ENCODE data around the gene GTPBP4.

The GTPBP4 gene

GRCh38 chr10:990808-991207, 2.6 kb downstream of the GTPBP4 start:
- ChIA-PET POLR2A (no interaction called here), CTCF (no interaction called here)
- DNase-seq (ENCODE audit: extremely low spot score), result no peak
- TF ChIP-seq TARDBP (IDR thresholded peaks at IDR 0.05) (no peak), HDGF (IDR thresholded peaks at IDR 0.05; ENCODE audit: borderline replicate concordance) (no peak)

GRCh38 chr10:992467-992866, 4.2 kb downstream of the GTPBP4 start:
- DNase-seq (ENCODE audit: extremely low spot score), result no peak
- ChIA-PET CTCF (no interaction called here), POLR2A (no interaction called here)
- TF ChIP-seq NFRKB (IDR thresholded peaks at IDR 0.05), result no peak
- no peak for TF ChIP-seq PKNOX1 (IDR thresholded peaks at IDR 0.05)
- no peak for TF ChIP-seq L3MBTL2 (conservative IDR thresholded peaks at IDR 0.05)
- TF ChIP-seq CTBP1 (IDR thresholded peaks at IDR 0.05; ENCODE audit: borderline replicate concordance), result no peak
- TF ChIP-seq ZNF384 (IDR thresholded peaks at IDR 0.05), result no peak
- no peak for TF ChIP-seq TARDBP (IDR thresholded peaks at IDR 0.05)
- no peak for TF ChIP-seq ARNT (IDR thresholded peaks at IDR 0.05)
- TF ChIP-seq SP1 (IDR thresholded peaks at IDR 0.05), result no peak
- no peak for TF ChIP-seq FOXK2 (IDR thresholded peaks at IDR 0.05)
- no peak for TF ChIP-seq FOXA1 (IDR thresholded peaks at IDR 0.05)
- TF ChIP-seq ELF4 (IDR thresholded peaks at IDR 0.05), result no peak
- no peak for TF ChIP-seq LEF1 (IDR thresholded peaks at IDR 0.05; ENCODE audit: borderline replicate concordance)
- no peak for TF ChIP-seq BHLHE40 (IDR thresholded peaks at IDR 0.05; ENCODE audit: borderline replicate concordance)

GRCh38 chr10:992871-993270, 4.6 kb downstream of the GTPBP4 start:
- CTCF ChIA-PET, result no interaction called here
- POLR2A ChIA-PET, result interaction anchor here (1.4 kb wide), 1 partner anchor 11 kb away, joined by 3 read pairs; no protein-coding TSS in a partner anchor
- TF ChIP-seq SP1 (IDR thresholded peaks at IDR 0.05), result no peak
- no peak for TF ChIP-seq L3MBTL2 (conservative IDR thresholded peaks at IDR 0.05)
- DNase-seq (ENCODE audit: extremely low spot score), result no peak

- ChIA-PET CTCF (no interaction called here), POLR2A (no interaction called here)
- no peak for TF ChIP-seq ZNF384 (IDR thresholded peaks at IDR 0.05)
- no peak for TF ChIP-seq HDGF (IDR thresholded peaks at IDR 0.05; ENCODE audit: borderline replicate concordance)
- TF ChIP-seq NFRKB (IDR thresholded peaks at IDR 0.05), result no peak
- no peak for TF ChIP-seq BHLHE40 (IDR thresholded peaks at IDR 0.05; ENCODE audit: borderline replicate concordance)
- no peak for TF ChIP-seq SUZ12 (IDR thresholded peaks at IDR 0.05)
- no peak for TF ChIP-seq CTBP1 (IDR thresholded peaks at IDR 0.05; ENCODE audit: borderline replicate concordance)
- no peak for TF ChIP-seq FOXA1 (IDR thresholded peaks at IDR 0.05)
- no peak for TF ChIP-seq LEF1 (IDR thresholded peaks at IDR 0.05; ENCODE audit: borderline replicate concordance)
- no peak for DNase-seq (ENCODE audit: extremely low spot score)
Observed at GRCh38 chr10:994836-995558, 6.8 kb downstream of the GTPBP4 start.

GRCh38 chr10:995559-995926, 7.3 kb downstream of the GTPBP4 start:
- ChIA-PET CTCF (no interaction called here), POLR2A (no interaction called here)
- DNase-seq (ENCODE audit: extremely low spot score), result no peak
- TF ChIP-seq FOXK2 (IDR thresholded peaks at IDR 0.05) (no peak), LEF1 (IDR thresholded peaks at IDR 0.05; ENCODE audit: borderline replicate concordance) (no peak), ELF4 (IDR thresholded peaks at IDR 0.05) (no peak), ZNF384 (IDR thresholded peaks at IDR 0.05) (no peak), SUZ12 (IDR thresholded peaks at IDR 0.05) (no peak), BHLHE40 (IDR thresholded peaks at IDR 0.05; ENCODE audit: borderline replicate concordance) (no peak), FOXA1 (IDR thresholded peaks at IDR 0.05) (no peak), TARDBP (IDR thresholded peaks at IDR 0.05) (no peak), CTBP1 (IDR thresholded peaks at IDR 0.05; ENCODE audit: borderline replicate concordance) (no peak)

GRCh38 chr10:996031-996430, 7.8 kb downstream of the GTPBP4 start:
- CTCF ChIA-PET, result no interaction called here
- no peak for DNase-seq (ENCODE audit: extremely low spot score)
- POLR2A ChIA-PET, result no interaction called here
- TF ChIP-seq TARDBP (IDR thresholded peaks at IDR 0.05) (no peak), FOXK2 (IDR thresholded peaks at IDR 0.05) (no peak), BHLHE40 (IDR thresholded peaks at IDR 0.05; ENCODE audit: borderline replicate concordance) (no peak), L3MBTL2 (conservative IDR thresholded peaks at IDR 0.05) (no peak), CTBP1 (IDR thresholded peaks at IDR 0.05; ENCODE audit: borderline replicate concordance) (no peak), LEF1 (IDR thresholded peaks at IDR 0.05; ENCODE audit: borderline replicate concordance) (no peak), ELF4 (IDR thresholded peaks at IDR 0.05) (no peak), NFRKB (IDR thresholded peaks at IDR 0.05) (no peak), FOXM1 (IDR thresholded peaks at IDR 0.05; ENCODE audit: borderline replicate concordance) (no peak), PKNOX1 (IDR thresholded peaks at IDR 0.05) (no peak), ZNF384 (IDR thresholded peaks at IDR 0.05) (no peak), SUZ12 (IDR thresholded peaks at IDR 0.05) (no peak), FOXA1 (IDR thresholded peaks at IDR 0.05) (no peak)

GRCh38 chr10:997266-998022, 9.2 kb downstream of the GTPBP4 start:
- POLR2A ChIA-PET, result interaction anchor here (2.4 kb wide), 1 partner anchor 9 kb away, joined by 10 read pairs; the partner anchor contains the start of gene GTPBP4
- no peak for DNase-seq (ENCODE audit: extremely low spot score)
- TF ChIP-seq L3MBTL2 (conservative IDR thresholded peaks at IDR 0.05), result no peak
- no peak for TF ChIP-seq SUZ12 (IDR thresholded peaks at IDR 0.05)
- TF ChIP-seq HDGF (IDR thresholded peaks at IDR 0.05; ENCODE audit: borderline replicate concordance), result no peak
- TF ChIP-seq FOXA1 (IDR thresholded peaks at IDR 0.05), result no peak
- no peak for TF ChIP-seq ARNT (IDR thresholded peaks at IDR 0.05)
- TF ChIP-seq BHLHE40 (IDR thresholded peaks at IDR 0.05; ENCODE audit: borderline replicate concordance), result no peak
- no peak for TF ChIP-seq ELF4 (IDR thresholded peaks at IDR 0.05)
- no peak for TF ChIP-seq FOXM1 (IDR thresholded peaks at IDR 0.05; ENCODE audit: borderline replicate concordance)
- TF ChIP-seq PKNOX1 (IDR thresholded peaks at IDR 0.05), result no peak
- TF ChIP-seq LEF1 (IDR thresholded peaks at IDR 0.05; ENCODE audit: borderline replicate concordance), result no peak
- TF ChIP-seq CTBP1 (IDR thresholded peaks at IDR 0.05; ENCODE audit: borderline replicate concordance), result no peak
- no peak for TF ChIP-seq NFRKB (IDR thresholded peaks at IDR 0.05)
- TF ChIP-seq TARDBP (IDR thresholded peaks at IDR 0.05), result no peak
- TF ChIP-seq FOXK2 (IDR thresholded peaks at IDR 0.05), result no peak
- TF ChIP-seq ZNF384 (IDR thresholded peaks at IDR 0.05), result no peak
- TF ChIP-seq SP1 (IDR thresholded peaks at IDR 0.05), result no peak
- CTCF ChIA-PET, result no interaction called here
